Loucy (cell line): ENCODE data around the gene RND2.

ENCODE experiments used
- EZH2phosphoT487 ChIP-seq: fragments of 200-600 bp; IDR thresholded peaks from 2 replicates; pipeline ENCODE4 v1.6.1; 2018; ENCODE audit warnings: antibody characterized with exemption, mild to moderate bottlenecking, moderate library complexity, borderline replicate concordance
- TF ChIP-seq, protein P1 (sequence below): fragments of 200-600 bp; sonication (generic); conservative IDR thresholded peaks from 2 replicates; pipeline ENCODE4 v1.5.1; 2014; ENCODE audit warnings: mild to moderate bottlenecking, antibody characterized with exemption, low read length

DNA sequence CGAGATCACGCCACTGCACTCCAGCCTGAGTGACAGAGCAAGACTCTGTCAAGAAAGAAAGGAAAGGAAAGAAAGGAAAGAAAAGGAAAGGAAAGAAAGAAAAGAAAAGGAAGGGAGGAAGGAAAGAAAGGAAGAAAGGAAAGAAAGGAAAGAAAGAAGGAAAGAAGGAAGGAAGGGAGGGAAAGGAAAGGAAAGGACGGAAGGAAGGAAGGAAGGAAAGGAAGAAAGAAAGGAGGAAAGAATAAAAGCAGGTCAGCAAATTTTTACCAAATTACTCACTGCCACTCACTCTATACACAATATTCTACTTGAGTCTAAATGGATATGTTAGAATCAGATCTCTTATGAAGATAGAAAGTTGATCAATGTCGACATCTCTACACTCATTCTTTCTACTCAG lies 49.8 kb downstream of the RND2 start:
- TF ChIP-seq, protein P1, sequence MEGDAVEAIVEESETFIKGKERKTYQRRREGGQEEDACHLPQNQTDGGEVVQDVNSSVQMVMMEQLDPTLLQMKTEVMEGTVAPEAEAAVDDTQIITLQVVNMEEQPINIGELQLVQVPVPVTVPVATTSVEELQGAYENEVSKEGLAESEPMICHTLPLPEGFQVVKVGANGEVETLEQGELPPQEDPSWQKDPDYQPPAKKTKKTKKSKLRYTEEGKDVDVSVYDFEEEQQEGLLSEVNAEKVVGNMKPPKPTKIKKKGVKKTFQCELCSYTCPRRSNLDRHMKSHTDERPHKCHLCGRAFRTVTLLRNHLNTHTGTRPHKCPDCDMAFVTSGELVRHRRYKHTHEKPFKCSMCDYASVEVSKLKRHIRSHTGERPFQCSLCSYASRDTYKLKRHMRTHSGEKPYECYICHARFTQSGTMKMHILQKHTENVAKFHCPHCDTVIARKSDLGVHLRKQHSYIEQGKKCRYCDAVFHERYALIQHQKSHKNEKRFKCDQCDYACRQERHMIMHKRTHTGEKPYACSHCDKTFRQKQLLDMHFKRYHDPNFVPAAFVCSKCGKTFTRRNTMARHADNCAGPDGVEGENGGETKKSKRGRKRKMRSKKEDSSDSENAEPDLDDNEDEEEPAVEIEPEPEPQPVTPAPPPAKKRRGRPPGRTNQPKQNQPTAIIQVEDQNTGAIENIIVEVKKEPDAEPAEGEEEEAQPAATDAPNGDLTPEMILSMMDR: no peak
- no peak for TF ChIP-seq EZH2phosphoT487
